Osteoblast (primary cell): Measurements from ENCODE around the gene CNGA1. TPM values are rescaled to one million over a fixed set of nuclear protein-coding genes. Genes with fewer than 3 reads are reported as not detected.

Experiments used
- DNase-seq: peaks from one replicate; pipeline ENCODE4 v3.0.0; 2011; ENCODE audit warnings: low spot score, mixed read lengths; ENCODE audit not compliant: insufficient read length; ENCODE audit errors: missing footprints
- H2AFZ ChIP-seq: 2 replicates; pipeline ENCODE4 v1.6.0; 2011; ENCODE audit warnings: mild to moderate bottlenecking, low read length
- H3K27ac ChIP-seq: 2 replicates; pipeline ENCODE4 v1.5.1; 2011; ENCODE audit warnings: mild to moderate bottlenecking, low read depth, low read length, moderate library complexity
- H3K27me3 ChIP-seq: 2 replicates; pipeline ENCODE4 v1.6.0; 2012; ENCODE audit warnings: mild to moderate bottlenecking, control low read depth, inconsistent platforms, low read length, moderate library complexity; ENCODE audit not compliant: insufficient read depth
- H3K36me3 ChIP-seq: 2 replicates; pipeline ENCODE4 v1.5.1; 2011; ENCODE audit warnings: mild to moderate bottlenecking, low read length, control low read depth, moderate library complexity; ENCODE audit not compliant: insufficient read depth
- H3K4me1 ChIP-seq: 2 replicates; pipeline ENCODE4 v1.5.1; 2011; ENCODE audit warnings: mild to moderate bottlenecking, low read length, control low read depth, moderate library complexity; ENCODE audit not compliant: insufficient read depth
- H3K4me2 ChIP-seq: 2 replicates; pipeline ENCODE4 v1.6.0; 2011; ENCODE audit warnings: mild to moderate bottlenecking, low read length; ENCODE audit not compliant: insufficient read depth
- H3K4me3 ChIP-seq: fragments of 200-600 bp; sonication (generic); 3 replicates; pipeline ENCODE4 v1.5.1; 2012; ENCODE audit warnings: mild to moderate bottlenecking, low read length, inconsistent platforms; ENCODE audit not compliant: insufficient read depth
- H3K79me2 ChIP-seq: 2 replicates; pipeline ENCODE4 v1.6.0; 2012; ENCODE audit warnings: mild to moderate bottlenecking, low read length, control low read depth, inconsistent platforms; ENCODE audit not compliant: insufficient read depth
- H3K9me3 ChIP-seq: 2 replicates; pipeline ENCODE4 v1.5.1; 2011; ENCODE audit warnings: low read depth, low read length, control low read depth
- H4K20me1 ChIP-seq: 2 replicates; pipeline ENCODE4 v1.6.0; 2012; ENCODE audit warnings: mild to moderate bottlenecking, low read length, control low read depth; ENCODE audit not compliant: insufficient read depth
- total RNA-seq: library from RNA; depleted of rRNA; stranded (reverse); fragments of >200 nt; gene quantifications from 2 replicates; pipeline ENCODE4 v1.2.3, GENCODE V29; 2012
- TF ChIP-seq, protein P1 (sequence below): IDR thresholded peaks from 2 replicates; pipeline ENCODE4 v1.5.1; 2011; ENCODE audit warnings: mild to moderate bottlenecking, low read depth, low read length, moderate library complexity; ENCODE audit errors: extremely low read depth

The CNGA1 gene
- total RNA-seq, 1 donor: not detected

DNA sequence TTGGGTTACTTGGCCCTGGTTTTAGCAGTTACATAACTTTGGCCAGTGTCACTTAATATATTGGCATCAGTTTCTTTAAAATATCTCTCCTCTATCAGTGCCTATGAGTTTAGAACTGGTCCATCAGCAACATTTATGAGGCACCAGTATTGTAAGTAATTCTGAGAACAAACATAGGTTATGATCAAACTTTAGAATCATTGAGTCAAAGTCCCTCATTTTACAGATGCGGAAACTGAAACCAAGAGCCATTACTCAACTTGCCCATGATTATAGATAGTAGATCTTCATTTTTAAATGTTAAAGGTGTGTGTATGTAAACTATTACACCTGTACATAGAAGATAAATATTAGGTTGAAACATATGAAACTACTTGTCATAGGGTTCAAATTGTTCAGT, 4.6 kb upstream of the CNGA1 start:
- peaks cover 14% of the 10 kb centered on the region for H3K4me1 ChIP-seq
- H4K20me1 ChIP-seq: no peaks in the 10 kb centered on the region
- peaks cover 9% of the 10 kb centered on the region for H3K27me3 ChIP-seq
- H3K4me3 ChIP-seq: no peak overlapping the region
- no peaks in the 10 kb centered on the region for H3K79me2 ChIP-seq
- TF ChIP-seq, protein P1, sequence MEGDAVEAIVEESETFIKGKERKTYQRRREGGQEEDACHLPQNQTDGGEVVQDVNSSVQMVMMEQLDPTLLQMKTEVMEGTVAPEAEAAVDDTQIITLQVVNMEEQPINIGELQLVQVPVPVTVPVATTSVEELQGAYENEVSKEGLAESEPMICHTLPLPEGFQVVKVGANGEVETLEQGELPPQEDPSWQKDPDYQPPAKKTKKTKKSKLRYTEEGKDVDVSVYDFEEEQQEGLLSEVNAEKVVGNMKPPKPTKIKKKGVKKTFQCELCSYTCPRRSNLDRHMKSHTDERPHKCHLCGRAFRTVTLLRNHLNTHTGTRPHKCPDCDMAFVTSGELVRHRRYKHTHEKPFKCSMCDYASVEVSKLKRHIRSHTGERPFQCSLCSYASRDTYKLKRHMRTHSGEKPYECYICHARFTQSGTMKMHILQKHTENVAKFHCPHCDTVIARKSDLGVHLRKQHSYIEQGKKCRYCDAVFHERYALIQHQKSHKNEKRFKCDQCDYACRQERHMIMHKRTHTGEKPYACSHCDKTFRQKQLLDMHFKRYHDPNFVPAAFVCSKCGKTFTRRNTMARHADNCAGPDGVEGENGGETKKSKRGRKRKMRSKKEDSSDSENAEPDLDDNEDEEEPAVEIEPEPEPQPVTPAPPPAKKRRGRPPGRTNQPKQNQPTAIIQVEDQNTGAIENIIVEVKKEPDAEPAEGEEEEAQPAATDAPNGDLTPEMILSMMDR: no peak
- DNase-seq: no peak
- H3K36me3 ChIP-seq: no peaks in the 10 kb centered on the region
- no peak overlapping the region for H2AFZ ChIP-seq
- H3K4me2 ChIP-seq: no peak overlapping the region
- H3K9me3 ChIP-seq: no peaks in the 10 kb centered on the region
- no peak overlapping the region for H3K27ac ChIP-seq

DNA sequence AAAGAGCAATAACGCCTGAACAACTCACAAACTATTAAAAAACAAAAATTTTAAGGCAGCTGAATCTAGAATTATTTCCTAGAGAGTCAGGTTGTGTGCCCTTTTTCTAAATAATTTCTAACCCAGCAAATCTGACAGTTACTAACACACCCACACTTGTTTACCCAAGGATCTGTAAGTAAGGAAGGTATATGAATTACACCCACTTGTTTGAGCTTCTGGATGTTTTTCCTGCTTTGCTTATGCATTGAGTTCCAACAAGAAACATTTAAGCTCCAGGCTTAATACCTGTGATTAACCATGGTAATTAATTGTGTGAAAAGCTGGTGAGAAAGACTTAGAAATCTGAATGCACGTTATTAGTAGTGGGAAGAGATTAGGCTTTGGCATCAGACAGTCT, 1.6 kb upstream of the CNGA1 start:
- H3K27ac ChIP-seq: no peak overlapping the region
- no peak overlapping the region for H3K4me2 ChIP-seq
- H3K4me1 ChIP-seq: peaks cover 14% of the 10 kb centered on the region
- no peaks in the 10 kb centered on the region for H3K36me3 ChIP-seq
- TF ChIP-seq, protein P1: no peak
- no peak for DNase-seq
- H3K9me3 ChIP-seq: no peaks in the 10 kb centered on the region
- no peak overlapping the region for H3K4me3 ChIP-seq
- peaks cover 9% of the 10 kb centered on the region for H3K27me3 ChIP-seq
- H4K20me1 ChIP-seq: no peaks in the 10 kb centered on the region
- no peak overlapping the region for H2AFZ ChIP-seq
- H3K79me2 ChIP-seq: no peaks in the 10 kb centered on the region

DNA sequence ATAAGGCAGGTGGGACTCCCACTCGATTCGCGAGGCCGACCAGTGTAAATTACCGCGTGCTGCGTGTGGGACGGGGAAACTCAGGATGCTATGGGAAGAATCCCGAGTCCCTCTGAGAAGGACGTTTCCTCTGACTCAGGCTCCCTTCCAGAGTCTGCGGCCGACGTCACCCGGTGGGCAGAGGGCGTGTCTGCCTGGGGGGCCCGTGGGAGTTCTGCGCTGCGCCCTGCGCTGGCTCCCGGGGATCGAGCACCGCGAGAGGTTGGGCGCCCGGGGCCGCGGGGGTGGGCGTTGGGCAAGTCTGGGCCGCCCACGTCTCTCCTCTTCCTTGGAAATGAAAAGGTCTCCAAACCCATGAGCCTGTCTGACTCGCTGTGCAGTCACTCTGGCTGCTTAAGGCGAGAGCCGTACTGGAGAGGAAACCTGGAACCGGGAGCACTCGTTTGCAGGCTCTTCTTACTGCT, 659 bp upstream of the CNGA1 start:
- no peaks in the 10 kb centered on the region for H4K20me1 ChIP-seq
- peak; percentile 94 for DNase-seq
- H3K9me3 ChIP-seq: no peaks in the 10 kb centered on the region
- H3K4me1 ChIP-seq: peaks cover 14% of the 10 kb centered on the region
- H3K79me2 ChIP-seq: no peaks in the 10 kb centered on the region
- peaks cover 9% of the 10 kb centered on the region for H3K27me3 ChIP-seq
- H3K4me2 ChIP-seq: peak overlapping the region; percentile 98
- H3K36me3 ChIP-seq: no peaks in the 10 kb centered on the region
- peak overlapping the region; percentile 93 for H2AFZ ChIP-seq
- H3K27ac ChIP-seq: peak overlapping the region; percentile 15
- H3K4me3 ChIP-seq: peak overlapping the region; percentile 75
- TF ChIP-seq, protein P1: no peak

DNA sequence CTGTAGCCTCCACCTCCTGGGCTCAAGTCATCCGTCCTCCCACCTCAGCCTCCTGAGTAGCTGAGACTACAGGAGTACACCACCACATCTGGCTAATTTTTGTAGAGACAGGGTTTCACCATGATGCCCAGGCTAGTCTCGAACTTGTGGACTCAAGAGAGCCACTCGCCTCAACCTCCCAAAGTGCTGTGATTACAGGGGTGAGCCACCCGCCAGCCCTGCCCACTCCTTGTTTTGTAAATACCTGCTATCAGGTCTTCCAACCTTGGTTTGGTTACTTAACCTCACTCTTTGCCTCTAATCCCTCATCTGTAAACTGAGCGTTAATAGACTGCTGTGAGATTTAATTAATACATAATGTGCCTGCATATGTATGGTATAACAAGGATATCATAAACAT, 803 bp downstream of the CNGA1 start:
- no peaks in the 10 kb centered on the region for H4K20me1 ChIP-seq
- no peak overlapping the region for H2AFZ ChIP-seq
- DNase-seq: no peak
- TF ChIP-seq, protein P1: no peak
- no peak overlapping the region for H3K27ac ChIP-seq
- no peaks in the 10 kb centered on the region for H3K79me2 ChIP-seq
- peak overlapping the region; percentile 98 for H3K4me2 ChIP-seq
- H3K9me3 ChIP-seq: no peaks in the 10 kb centered on the region
- H3K27me3 ChIP-seq: peaks cover 9% of the 10 kb centered on the region
- no peak overlapping the region for H3K4me3 ChIP-seq
- no peaks in the 10 kb centered on the region for H3K36me3 ChIP-seq
- peaks cover 14% of the 10 kb centered on the region for H3K4me1 ChIP-seq
